Right cardiac atrium (tissue), 5 donors: ENCODE measurements around the gene GTF2F2. TPM values are rescaled to one million over a fixed set of nuclear protein-coding genes. Genes with fewer than 3 reads are reported as not detected.

Experiments used
- ATAC-seq, 2 donors: fragments of 200-7000 bp; cut with Tn5 transposase; one replicate each; pipeline versions ENCODE4 v1.8.0 to v1.9.1; 2020; ENCODE audit warnings: moderate library complexity in 2 of 2, mild to moderate bottlenecking in 1 of 2
- DNase-seq, 3 donors: peaks; one replicate each; pipeline ENCODE4 v3.0.0-alpha.2; 2020
- H3K27ac ChIP-seq: one replicate; pipeline ENCODE4 v1.5.1; 2013; ENCODE audit warnings: mild to moderate bottlenecking, low read length, control low read depth, moderate library complexity
- H3K27me3 ChIP-seq: one replicate; pipeline ENCODE4 v1.6.1; 2013; ENCODE audit not compliant: control insufficient read depth, insufficient read depth
- H3K4me1 ChIP-seq: one replicate; pipeline ENCODE4 v1.6.1; 2013; ENCODE audit warnings: low read length; ENCODE audit not compliant: control insufficient read depth, insufficient read depth
- H3K4me3 ChIP-seq: one replicate; pipeline ENCODE4 v1.5.1; 2013; ENCODE audit warnings: low read length, control low read depth
- H3K9me3 ChIP-seq: one replicate; pipeline ENCODE4 v1.6.1; 2013; ENCODE audit warnings: low read length; ENCODE audit not compliant: control insufficient read depth
- WGBS: extraction: QIAGEN DNeasy Blood & Tissue Kit; methylation state at CpG from one replicate; pipeline ENCODE4 v1.1.7; 2013; 5-methylcytosine and 5-hydroxymethylcytosine counted together
- intact Hi-C, 4 donors: fragments of 100-400 bp; cut with DNase I; formaldehyde crosslinking; loops; one replicate each; pipeline versions ENCODE4 v1.11.0 to v1.14.0; 2022 to 2023
- polyA plus RNA-seq: library from polyadenylated mRNA; stranded (reverse); fragments of 200-250 nt; gene quantifications from one replicate; pipeline ENCODE4 v1.2.3, GENCODE V29; 2013
- total RNA-seq, 4 donors: library from RNA; stranded (reverse); fragmentation: NEBNext Ultra II Directional; extraction: Animal tissue kit (Norgen Biotek cat#: 25700); gene quantifications; one replicate each; pipeline ENCODE4 v1.2.1, GENCODE V29; 2021
- donor health status: healthy with polysubstance abuse.
- donor health status: DM: no; HTN: yes; CAD: no.
- donor health status: DM: no; HTN: no; CAD: no.
- donor health status: DM: no; HTN: yes; CAD: no; lungs with severe emphysema.
- donor health status: DM: yes; HTN: yes; CAD: no.

GTF2F2 gene
- total and polyA plus RNA-seq, 5 donors: 13.6 to 19.8 (median 17.1) TPM

DNA sequence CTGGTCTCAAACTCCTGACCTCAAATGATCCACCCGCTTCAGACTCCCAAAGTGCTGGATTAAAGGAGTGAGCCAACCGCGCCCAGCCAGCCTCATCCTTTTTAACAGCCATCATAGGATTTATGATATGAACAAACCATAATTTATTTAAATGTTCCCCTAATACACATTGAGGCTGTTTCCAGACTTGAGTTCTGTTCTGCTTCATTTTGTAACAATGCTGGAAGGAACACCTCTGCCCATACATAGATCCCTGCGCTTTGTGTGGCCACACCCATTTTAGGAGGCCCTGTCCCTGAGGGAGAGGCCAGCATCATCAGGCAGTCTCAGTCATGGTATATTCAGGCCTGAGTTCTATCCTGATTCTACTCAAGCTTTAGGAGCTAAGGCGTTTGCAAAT lies 184.8 kb downstream of the GTF2F2 start:
- 87% methylated on average over 5 of the region's 5 CpGs for WGBS
- H3K27ac ChIP-seq: no peak overlapping the region
- H3K4me3 ChIP-seq: no peak overlapping the region
- intact Hi-C loops: loop anchor here in 3 of 4 donors (5.0 to 10.0 kb wide), 3 partner anchors 250 to 330 kb away; no protein-coding TSS in a partner anchor
- H3K4me1 ChIP-seq: no peaks in the 10 kb centered on the region
- ATAC-seq (no peak), DNase-seq (no peak)
- H3K27me3 ChIP-seq: no peaks in the 10 kb centered on the region
- no peaks in the 10 kb centered on the region for H3K9me3 ChIP-seq

DNA sequence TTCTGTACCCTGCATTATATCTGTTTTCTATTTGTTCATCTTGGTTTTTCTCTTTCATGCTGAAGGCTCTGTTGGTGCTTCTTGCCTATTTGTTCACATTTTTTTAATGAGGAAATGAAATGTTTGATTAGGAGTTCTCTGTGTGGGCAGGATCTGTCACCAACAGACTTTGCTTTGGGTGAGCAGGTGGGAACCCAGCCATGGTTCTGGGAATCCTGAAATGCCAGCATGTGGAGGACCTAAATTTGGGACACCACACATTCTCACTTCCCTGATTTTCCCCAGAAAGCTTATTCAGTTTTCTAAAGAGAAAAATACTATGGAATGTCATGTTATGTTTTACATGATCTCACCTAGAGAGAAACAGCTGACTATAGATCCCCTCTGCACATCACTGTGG lies 186.7 kb downstream of the GTF2F2 start:
- Histone ChIP-seq H3K4me3 (no peak overlapping the region), H3K9me3 (no peaks in the 10 kb centered on the region), H3K4me1 (no peaks in the 10 kb centered on the region), H3K27ac (no peak overlapping the region), H3K27me3 (no peaks in the 10 kb centered on the region)
- DNase-seq (no peak), ATAC-seq (no peak)
- intact Hi-C loops: loop anchor here in 3 of 4 donors (5.0 to 10.0 kb wide), 3 partner anchors 252 to 332 kb away; no protein-coding TSS in a partner anchor

DNA sequence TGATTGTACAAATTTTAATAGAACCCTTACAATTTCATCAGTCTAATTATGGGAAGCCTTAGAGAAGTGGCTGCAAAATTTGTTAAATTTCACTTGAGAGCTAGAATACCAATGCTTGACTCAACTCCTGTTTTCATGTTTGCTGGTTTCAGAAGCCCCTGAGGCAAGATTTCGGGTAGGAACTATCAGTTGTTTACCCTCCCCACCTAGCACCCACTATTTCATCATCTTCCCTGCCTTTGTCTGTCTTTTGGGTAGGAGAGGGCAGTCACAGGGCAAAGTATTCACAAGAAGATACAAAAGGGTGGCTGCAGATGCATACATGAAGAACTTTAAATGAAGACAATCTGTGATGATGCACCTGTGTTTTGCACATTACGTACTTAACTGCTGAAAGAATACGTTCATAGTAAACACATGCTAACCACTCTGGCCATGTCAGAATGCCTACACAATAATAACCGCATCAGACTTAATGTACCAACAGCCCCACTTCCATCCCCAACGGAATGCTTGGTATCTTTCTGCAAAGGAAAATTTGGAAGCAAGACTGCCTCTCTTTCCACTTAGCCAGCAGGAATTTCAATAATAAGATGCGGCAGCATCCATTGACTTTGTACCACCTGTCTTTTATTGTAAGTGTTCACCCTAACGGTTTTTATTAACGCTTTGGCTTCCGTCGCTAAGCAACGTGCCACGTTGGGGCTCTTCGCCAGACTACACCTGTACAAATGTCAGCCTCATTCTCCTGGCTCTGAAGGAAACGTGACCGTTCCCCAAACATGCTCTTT lies 190.2 kb downstream of the GTF2F2 start:
- H3K27ac ChIP-seq: no peak overlapping the region
- no peaks in the 10 kb centered on the region for H3K4me1 ChIP-seq
- no peaks in the 10 kb centered on the region for H3K27me3 ChIP-seq
- ATAC-seq (no peak), DNase-seq (no peak)
- intact Hi-C loops: no loop called here
- 18% methylated on average over 15 of the region's 15 CpGs for WGBS
- peak overlapping the region; percentile 50 for H3K4me3 ChIP-seq
- no peaks in the 10 kb centered on the region for H3K9me3 ChIP-seq

DNA sequence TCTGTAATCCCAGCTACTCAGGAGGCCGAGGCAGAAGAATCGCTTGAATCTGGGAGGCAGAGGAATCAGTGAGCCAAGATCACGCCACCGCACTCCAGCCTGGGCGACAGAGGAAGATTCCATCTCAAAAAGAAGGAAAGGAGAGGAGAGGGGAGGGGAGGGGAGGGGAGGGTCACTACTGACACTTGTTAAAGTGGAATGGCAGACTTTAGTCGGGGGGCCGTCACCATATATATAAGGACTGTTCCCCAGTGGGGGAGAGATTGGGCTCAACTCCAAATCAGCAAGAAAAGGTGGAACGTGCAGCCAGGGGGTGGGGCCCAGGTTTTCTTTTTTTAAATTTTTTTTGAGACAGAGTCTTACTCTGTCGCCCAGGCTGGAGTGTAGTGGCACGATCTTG lies 194.5 kb downstream of the GTF2F2 start:
- H3K9me3 ChIP-seq: no peaks in the 10 kb centered on the region
- H3K27me3 ChIP-seq: no peaks in the 10 kb centered on the region
- 94% methylated on average over 10 of the region's 10 CpGs for WGBS
- no peak overlapping the region for H3K27ac ChIP-seq
- ATAC-seq: no peak
- DNase-seq: no peak
- no peaks in the 10 kb centered on the region for H3K4me1 ChIP-seq
- intact Hi-C loops: no loop called here
- H3K4me3 ChIP-seq: no peak overlapping the region

DNA sequence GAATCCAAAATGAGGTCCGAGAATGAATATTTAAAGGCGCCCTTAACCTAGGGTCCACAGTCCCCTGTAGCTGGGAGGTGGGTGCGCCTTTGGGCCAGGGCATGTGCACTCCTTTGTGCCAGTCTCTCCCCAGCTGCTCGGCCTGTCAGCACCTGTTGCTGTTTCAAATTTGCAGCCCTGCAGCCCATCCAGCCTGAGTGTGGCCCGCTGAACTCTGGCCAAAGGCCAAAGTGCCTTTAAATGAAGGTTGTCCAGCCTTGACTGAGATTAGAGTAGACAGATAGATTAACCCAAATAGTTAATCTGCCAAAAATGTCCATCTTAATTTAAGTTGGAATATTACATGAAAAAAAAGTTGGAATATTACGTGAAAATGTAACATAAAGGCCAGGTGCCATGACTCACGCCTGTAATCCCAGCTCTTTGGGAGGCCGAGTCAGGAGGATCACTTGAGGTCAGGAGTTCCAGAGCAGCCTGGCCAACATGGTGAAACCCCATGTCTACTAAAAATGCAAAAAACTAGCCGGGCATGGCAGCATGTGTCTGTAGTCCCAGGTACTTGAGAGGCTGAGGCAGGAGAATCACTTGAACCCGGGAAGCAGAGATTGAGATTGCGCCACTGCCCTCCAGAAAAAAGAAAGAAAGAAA lies 195.3 kb downstream of the GTF2F2 start:
- H3K27ac ChIP-seq: no peak overlapping the region
- H3K27me3 ChIP-seq: no peaks in the 10 kb centered on the region
- H3K4me3 ChIP-seq: no peak overlapping the region
- ATAC-seq: no peak
- no peaks in the 10 kb centered on the region for H3K9me3 ChIP-seq
- 85% methylated on average over 11 of the region's 11 CpGs for whole genome bisulfite sequencing
- intact Hi-C loops: no loop called here
- H3K4me1 ChIP-seq: no peaks in the 10 kb centered on the region
- DNase-seq: no peak

DNA sequence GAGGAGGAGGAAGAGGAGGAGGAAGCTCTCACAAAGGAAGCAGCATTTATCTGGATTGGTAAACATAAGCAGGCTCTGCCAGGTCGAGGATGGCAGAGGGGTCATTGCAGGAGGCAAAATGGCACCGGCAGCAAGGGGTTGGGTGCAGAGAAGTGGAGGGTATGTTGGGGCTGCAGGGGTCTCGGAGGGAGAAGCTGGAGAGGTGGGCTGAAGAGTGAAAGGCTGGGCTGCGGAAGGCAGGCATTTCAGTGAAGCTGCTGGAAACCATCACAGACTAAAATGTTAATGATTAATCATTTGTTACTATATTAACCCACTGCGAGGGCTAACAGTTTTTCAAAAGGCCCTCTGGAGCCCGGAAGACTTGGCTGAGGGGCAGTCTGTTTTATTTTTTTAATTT lies 196.0 kb downstream of the GTF2F2 start:
- DNase-seq (no peak), ATAC-seq (no peak)
- 69% methylated on average over 6 of the region's 6 CpGs for WGBS
- Histone ChIP-seq H3K27ac (no peak overlapping the region), H3K4me1 (peaks cover 1% of the 10 kb centered on the region), H3K9me3 (no peaks in the 10 kb centered on the region), H3K4me3 (no peak overlapping the region), H3K27me3 (no peaks in the 10 kb centered on the region)
- intact Hi-C loops: no loop called here

DNA sequence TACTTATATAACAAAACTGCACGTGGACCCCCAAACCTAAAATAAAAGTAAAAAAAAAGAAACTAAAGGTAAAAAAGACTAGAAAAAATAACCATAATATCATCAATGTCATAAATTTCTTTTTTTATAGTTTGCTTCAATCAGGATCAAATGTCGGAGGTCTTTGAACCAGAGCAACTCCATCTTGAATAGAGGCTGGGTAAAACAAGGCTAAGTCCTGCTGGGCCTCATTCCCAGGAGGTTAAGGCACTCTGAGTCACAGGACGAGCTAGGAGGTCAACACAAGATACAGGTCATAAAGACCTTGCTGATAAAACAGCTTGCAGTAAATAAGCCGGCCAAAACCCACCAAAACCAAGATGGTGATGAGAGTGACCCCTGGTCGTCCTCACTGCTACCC lies 196.7 kb downstream of the GTF2F2 start:
- H3K4me1 ChIP-seq: peaks cover 3% of the 10 kb centered on the region
- H3K27me3 ChIP-seq: no peaks in the 10 kb centered on the region
- no peaks in the 10 kb centered on the region for H3K9me3 ChIP-seq
- no peak overlapping the region for H3K27ac ChIP-seq
- intact Hi-C loops: no loop called here
- 90% methylated on average over 5 of the region's 5 CpGs for WGBS
- ATAC-seq (no peak), DNase-seq (no peak)
- H3K4me3 ChIP-seq: no peak overlapping the region

DNA sequence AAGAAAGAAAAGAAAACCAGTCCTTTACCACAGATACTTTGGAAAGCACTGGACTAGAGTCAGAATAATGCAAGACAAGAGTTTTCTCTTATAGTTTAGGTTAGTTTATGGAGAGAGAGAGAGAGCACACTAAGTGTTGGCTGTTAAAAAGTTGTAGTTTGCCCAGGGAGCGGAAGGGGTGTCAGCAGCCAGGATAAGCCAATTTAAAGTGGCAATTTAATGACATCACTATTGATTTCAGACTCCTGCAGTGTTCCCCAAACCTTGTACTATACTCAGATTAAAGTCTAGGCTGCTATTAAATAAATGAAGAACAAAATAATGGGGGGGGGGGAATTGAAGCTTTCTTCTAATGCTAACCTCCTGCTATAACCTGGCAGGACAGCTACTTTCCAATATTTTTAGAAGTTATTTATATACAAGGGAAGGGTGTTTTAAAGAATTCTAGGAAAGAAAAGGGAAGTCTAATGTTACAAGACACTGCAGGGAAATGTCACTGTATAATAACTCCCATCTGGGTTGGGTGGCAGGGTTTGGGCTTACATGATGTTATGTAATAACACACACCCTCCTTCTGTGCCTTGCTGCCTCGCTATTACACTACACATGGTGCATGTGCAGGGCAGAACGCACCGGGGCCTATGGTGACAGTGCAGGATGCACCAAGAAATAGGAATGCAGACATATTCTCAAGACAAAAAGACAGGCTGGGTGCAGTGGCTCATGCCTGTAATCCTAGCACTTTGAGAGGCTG lies 200.7 kb downstream of the GTF2F2 start:
- Histone ChIP-seq H3K9me3 (no peaks in the 10 kb centered on the region), H3K27ac (no peak overlapping the region), H3K4me1 (peaks cover 5% of the 10 kb centered on the region), H3K27me3 (no peaks in the 10 kb centered on the region), H3K4me3 (no peak overlapping the region)
- WGBS: 64% methylated on average over 4 of the region's 4 CpGs
- ATAC-seq (peak in 1 of 2 donors; percentile 8), DNase-seq (peak in 1 of 3 donors; percentile 54)
- intact Hi-C loops: no loop called here

DNA sequence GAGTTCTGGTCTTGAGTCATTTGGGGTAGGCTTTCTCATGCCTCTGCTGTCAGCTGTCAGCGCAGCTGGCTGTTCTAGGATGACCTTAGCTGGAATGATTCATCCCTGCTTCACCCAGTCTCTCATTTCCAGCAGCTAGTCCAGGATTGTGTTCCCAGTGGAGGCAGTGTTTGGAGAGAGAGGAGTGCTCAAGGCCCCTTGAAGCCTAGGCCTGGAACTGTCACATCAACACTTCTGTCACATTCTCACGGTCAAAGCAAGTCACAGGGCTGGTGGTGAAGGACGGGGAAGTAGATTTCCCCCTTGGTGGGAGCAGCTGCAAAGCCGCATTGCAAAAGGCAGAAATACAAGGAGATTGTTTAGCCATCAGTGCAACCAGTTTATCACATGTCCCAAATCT lies 205.5 kb downstream of the GTF2F2 start:
- H3K4me3 ChIP-seq: no peak overlapping the region
- peaks cover 11% of the 10 kb centered on the region for H3K4me1 ChIP-seq
- 34% methylated on average over 4 of the region's 4 CpGs for WGBS
- peak overlapping the region; percentile 92 for H3K27ac ChIP-seq
- H3K9me3 ChIP-seq: no peaks in the 10 kb centered on the region
- H3K27me3 ChIP-seq: no peaks in the 10 kb centered on the region
- peak; percentile 80 to 88 for ATAC-seq
- DNase-seq: peak; percentile 73 to 82 (median 79)
- intact Hi-C loops: no loop called here

DNA sequence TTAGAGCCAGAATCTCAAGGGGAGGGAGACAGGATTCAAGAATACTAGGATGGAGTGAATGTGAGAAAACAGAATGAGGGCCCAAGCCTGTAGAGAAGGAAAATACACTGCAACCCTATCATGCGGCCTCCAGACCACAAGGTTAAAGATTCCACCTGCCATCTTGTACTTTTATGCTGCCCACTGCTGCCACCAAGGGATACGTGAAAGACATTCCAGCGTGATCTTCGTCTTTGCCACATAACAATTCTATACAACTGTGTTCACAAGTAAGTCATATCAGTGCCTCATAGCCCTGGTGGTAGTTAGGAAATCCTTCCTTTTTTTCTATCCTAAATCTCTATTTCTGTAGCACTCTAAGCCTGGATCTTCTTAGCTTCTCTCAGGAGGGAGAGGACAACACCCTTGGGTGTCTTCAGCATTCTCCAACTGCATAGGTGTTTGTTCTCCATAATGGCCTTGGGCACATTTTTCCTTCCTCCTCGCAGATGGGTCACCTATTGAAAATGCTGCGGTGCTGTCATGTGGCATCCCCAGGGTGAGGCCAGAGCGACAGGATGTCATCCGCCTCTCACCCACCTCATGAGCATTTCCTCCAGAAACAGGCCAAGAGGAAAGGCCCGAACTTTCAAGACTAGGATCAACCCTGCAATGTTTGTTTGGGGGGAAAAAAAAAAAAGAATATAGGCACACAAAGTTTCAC lies 207.1 kb downstream of the GTF2F2 start:
- Histone ChIP-seq H3K27me3 (no peaks in the 10 kb centered on the region), H3K9me3 (no peaks in the 10 kb centered on the region), H3K27ac (no peak overlapping the region), H3K4me3 (no peak overlapping the region), H3K4me1 (peaks cover 10% of the 10 kb centered on the region)
- no peak for ATAC-seq
- DNase-seq: no peak
- intact Hi-C loops: no loop called here
- 84% methylated on average over 9 of the region's 9 CpGs for WGBS
